HL-60 (cell line): ENCODE data around the gene DIP2B.

Source experiments
- DNase-seq, 2 experiments: peaks; one replicate each; pipeline ENCODE4 v3.0.0-alpha.2; 2010 to 2020; ENCODE audit warnings: low read depth in 1 of 2, low spot score in 1 of 2
- H3K27ac ChIP-seq: fragments of 250-450 bp; sonication (Bioruptor Pico); replicated peaks from 2 replicates; pipeline ENCODE4 v1.5.1; 2020; ENCODE audit warnings: mild to moderate bottlenecking, moderate library complexity
- H3K27me3 ChIP-seq: fragments of 250-450 bp; sonication (Bioruptor Pico); 2 replicates; pipeline ENCODE4 v1.5.1; 2021; ENCODE audit warnings: mild to moderate bottlenecking, moderate library complexity; ENCODE audit not compliant: insufficient read depth, poor library complexity, severe bottlenecking
- H3K4me3 ChIP-seq: replicated peaks from 2 replicates; pipeline ENCODE4 v1.5.1; 2011; ENCODE audit warnings: mild to moderate bottlenecking, control low read depth, low read length; ENCODE audit not compliant: insufficient read depth
- CTCF ChIP-seq: IDR thresholded peaks from one replicate; pipeline ENCODE4 v1.5.1; 2011; ENCODE audit warnings: low read length, control low read depth, inconsistent platforms; ENCODE audit not compliant: insufficient read depth
- GABPA ChIP-seq: IDR thresholded peaks from 2 replicates; pipeline ENCODE4 v1.6.1; 2012; ENCODE audit warnings: low read depth
- POLR2AphosphoS5 ChIP-seq: IDR thresholded peaks from 2 replicates; pipeline ENCODE4 v1.6.1; 2012; ENCODE audit warnings: low read depth
- REST ChIP-seq: IDR thresholded peaks from 2 replicates; pipeline ENCODE4 v1.6.1; 2012; ENCODE audit warnings: low read depth; ENCODE audit not compliant: insufficient replicate concordance
- SPI1 ChIP-seq: IDR thresholded peaks from 2 replicates; pipeline ENCODE4 v1.6.1; 2012; ENCODE audit warnings: low read depth, mild to moderate bottlenecking, borderline replicate concordance

DIP2B gene

GRCh38 chr12:50642761-50643160 lies 138.0 kb downstream of the DIP2B start:
- TF ChIP-seq CTCF, result no peak
- no peak for TF ChIP-seq REST
- TF ChIP-seq SPI1, result no peak
- TF ChIP-seq GABPA, result no peak
- TF ChIP-seq POLR2AphosphoS5, result no peak
- DNase-seq, result no peak
- no peak overlapping the region for H3K27ac ChIP-seq
- H3K27me3 ChIP-seq, result no peaks in the 10 kb centered on the region
- H3K4me3 ChIP-seq, result no peak overlapping the region

- no peak for DNase-seq
- Histone ChIP-seq H3K4me3 (no peak overlapping the region), H3K27ac (no peak overlapping the region), H3K27me3 (no peaks in the 10 kb centered on the region)
- TF ChIP-seq POLR2AphosphoS5, result no peak
- no peak for TF ChIP-seq GABPA
- no peak for TF ChIP-seq SPI1
- TF ChIP-seq REST, result no peak
- no peak for TF ChIP-seq CTCF
Observed at GRCh38 chr12:50647031-50647430, 142.2 kb downstream of the DIP2B start.

- no peak overlapping the region for H3K4me3 ChIP-seq
- no peak for TF ChIP-seq REST
- no peak for TF ChIP-seq GABPA
- H3K27ac ChIP-seq, result no peak overlapping the region
- no peaks in the 10 kb centered on the region for H3K27me3 ChIP-seq
- no peak for DNase-seq
Observed at GRCh38 chr12:50647479-50647878, 142.7 kb downstream of the DIP2B start.

- Histone ChIP-seq H3K27ac (no peak overlapping the region), H3K4me3 (no peak overlapping the region), H3K27me3 (no peaks in the 10 kb centered on the region)
- no peak for DNase-seq
- TF ChIP-seq REST, result no peak
- no peak for TF ChIP-seq SPI1
Observed at GRCh38 chr12:50650285-50650684, 145.5 kb downstream of the DIP2B start.
